GM11168 (cell line): ENCODE data around the gene CAMK2B.

Experiments used
- in situ Hi-C: fragments of 300-500 bp; cut with MboI; formaldehyde crosslinking; loops from one replicate; pipeline ENCODE4 v1.12.0; 2022; ENCODE audit warnings: low sequenced_read_pairs; ENCODE audit not compliant: unreplicated experiment

CAMK2B gene

GRCh38 chr7:44325201-44325671 lies at the start of gene CAMK2B:
CAMK2B (minus strand) TSS chr7:44325594; CDS start chr7:44325421, 173 bp downstream.
- in situ Hi-C loops: no loop called here

DNA sequence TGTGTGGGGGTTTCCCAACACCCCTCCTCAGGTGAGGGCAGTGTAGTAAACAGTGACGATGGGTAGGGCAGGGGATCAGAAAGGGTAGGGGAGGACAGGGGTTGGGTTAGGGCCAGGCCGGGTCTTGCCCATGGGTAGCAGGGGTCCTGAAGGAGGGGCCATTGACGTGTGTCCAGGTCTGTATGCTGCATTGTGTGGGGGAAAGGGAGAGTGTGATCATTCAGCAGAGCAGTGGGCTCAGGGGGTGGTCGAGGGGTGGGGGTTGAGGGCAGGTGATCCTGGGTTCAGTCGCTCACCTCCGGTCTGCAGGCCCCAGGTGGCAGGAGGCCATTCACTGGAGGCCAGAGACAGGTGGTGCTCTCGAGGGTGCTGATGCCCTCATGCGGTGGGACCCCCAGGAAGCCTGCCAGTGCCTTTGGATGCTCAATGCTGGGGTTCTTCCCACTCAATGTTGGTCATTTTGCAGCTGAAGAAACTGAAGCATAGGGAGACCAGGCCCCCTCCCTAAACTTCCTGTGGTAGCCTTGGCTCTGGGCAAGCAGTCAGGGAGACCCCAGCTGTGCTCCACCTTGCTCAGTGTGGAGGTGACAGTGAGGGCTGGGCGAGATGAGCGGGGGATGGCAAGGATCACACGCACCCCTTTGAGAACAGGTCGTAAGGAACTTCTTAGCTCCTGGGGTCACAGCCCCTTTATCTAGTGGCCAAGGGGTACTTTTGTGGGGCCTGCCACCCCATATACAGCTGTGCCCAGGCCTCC lies 48.8 kb upstream of the CAMK2B start:
- in situ Hi-C loops: no loop called here

DNA sequence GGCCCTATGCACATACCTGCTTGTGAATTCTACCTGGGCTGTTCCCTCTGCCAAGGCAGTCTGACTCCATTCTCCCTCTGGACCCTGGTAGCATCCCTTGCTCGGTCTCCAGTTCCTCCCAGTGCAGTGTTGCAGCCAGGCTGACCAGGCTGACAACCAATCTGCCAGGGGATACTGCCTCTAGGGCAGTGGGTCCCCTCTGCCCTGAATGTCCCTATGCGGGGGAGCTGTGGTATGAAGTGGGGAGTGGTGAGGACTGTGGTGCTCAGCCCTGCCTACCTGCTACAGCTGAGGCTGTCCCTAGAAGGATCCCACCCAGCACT lies 48.0 kb upstream of the CAMK2B start:
- in situ Hi-C loops: no loop called here

- in situ Hi-C loops: no loop called here
These were observed 47.4 kb upstream of the CAMK2B start for GRCh38 chr7:44372560-44373417.

- in situ Hi-C loops: no loop called here
These were observed 43.5 kb upstream of the CAMK2B start for GRCh38 chr7:44368885-44369284.

- in situ Hi-C loops: no loop called here
These were observed 43.1 kb upstream of the CAMK2B start for GRCh38 chr7:44368455-44368854.

DNA sequence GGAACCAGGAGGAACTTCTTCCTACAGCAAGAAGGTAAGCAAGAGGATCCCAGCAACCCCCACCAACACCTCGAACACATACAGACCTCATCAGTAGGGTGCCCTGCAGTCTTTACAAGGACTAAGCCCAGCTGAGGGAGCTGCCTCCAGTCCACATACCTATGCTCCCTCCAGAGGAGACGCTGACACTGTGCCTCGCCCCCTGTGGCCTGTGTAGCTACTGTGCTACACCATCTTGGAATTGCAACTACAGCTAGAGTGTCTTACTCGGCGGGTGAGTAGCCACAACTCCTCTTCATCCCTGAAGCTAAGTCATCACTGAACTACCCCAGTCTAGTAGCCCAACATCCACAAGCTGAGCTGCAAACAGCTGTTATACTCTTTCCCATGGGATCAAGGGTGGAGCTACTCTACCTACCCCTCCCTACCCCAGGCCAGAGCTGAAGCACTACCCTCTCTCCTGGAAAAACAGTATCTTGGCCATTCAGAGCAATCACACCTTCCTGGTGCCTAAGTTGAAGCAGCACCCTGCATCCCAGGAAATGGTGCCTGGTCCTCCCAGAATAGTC lies 42.2 kb upstream of the CAMK2B start:
- in situ Hi-C loops: no loop called here

DNA sequence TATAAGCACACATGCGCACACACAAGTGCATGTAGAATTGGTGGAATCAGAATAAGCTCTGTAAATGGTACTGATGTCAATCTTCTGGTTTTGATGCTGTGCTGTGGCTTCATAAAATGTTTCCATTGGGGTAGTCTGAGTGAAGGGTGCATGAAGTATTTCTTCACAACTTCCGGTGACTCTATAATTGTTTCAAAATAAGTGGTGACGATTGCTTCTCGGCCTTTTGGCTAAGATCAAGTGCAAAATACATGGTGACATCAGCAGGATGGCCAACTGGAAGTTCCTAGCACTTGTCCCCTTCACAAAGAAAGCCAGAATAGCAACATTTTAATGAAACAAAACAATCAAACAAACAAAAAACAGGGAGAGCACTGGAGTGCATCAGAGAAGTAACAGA lies 41.6 kb upstream of the CAMK2B start:
- in situ Hi-C loops: no loop called here

GRCh38 chr7:44353668-44354067 lies 28.3 kb upstream of the CAMK2B start:
- in situ Hi-C loops: no loop called here

- in situ Hi-C loops: no loop called here
These were observed 23.7 kb upstream of the CAMK2B start for GRCh38 chr7:44348851-44349781.

GRCh38 chr7:44348300-44348699 lies 22.9 kb upstream of the CAMK2B start:
- in situ Hi-C loops: no loop called here

GRCh38 chr7:44347546-44348114 lies 22.2 kb upstream of the CAMK2B start:
- in situ Hi-C loops: no loop called here

- in situ Hi-C loops: no loop called here
These were observed 20.7 kb upstream of the CAMK2B start for GRCh38 chr7:44346063-44346462.

GRCh38 chr7:44341401-44341800 lies 16.0 kb upstream of the CAMK2B start:
- in situ Hi-C loops: no loop called here

DNA sequence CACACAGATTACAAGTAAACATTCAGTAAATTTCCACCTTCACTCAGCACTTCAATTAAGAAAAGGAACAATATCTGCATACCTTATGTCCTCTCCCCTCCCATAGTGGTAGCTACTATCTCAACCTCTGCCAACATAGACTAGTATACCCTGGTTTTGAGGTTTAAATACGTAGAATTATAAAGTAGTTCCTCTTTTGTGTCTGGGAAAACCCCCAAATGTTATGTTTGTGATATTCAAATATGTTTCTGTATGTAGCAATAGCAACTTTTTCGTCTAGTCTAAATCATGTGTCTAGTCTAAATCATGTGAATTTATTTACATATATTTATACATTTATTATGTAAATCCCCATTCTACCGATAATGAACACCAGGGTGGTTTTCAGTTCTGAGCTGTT lies 13.2 kb upstream of the CAMK2B start:
- in situ Hi-C loops: no loop called here

- in situ Hi-C loops: no loop called here
These were observed 11.1 kb upstream of the CAMK2B start for GRCh38 chr7:44336491-44336890.

- in situ Hi-C loops: no loop called here
These were observed 9.8 kb upstream of the CAMK2B start for GRCh38 chr7:44335184-44335583.

DNA sequence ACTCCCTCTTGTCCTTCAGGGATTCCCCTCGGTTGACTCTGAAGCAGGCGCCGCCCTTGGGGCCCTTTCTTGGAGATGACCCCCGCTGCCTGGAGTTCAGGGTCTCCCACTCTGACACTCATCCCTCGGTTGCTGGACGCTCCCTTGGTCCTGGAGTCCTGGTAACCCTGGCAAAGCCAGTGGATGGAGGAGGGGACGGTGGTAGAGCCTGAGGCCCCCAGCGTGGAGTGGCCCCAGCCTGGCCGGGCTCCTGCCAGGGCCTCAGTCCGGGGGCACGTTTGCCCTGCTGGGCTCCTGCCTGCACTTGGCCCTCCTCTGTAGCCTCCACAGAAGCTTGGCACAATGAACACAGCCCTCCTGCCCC lies 9.3 kb upstream of the CAMK2B start:
- in situ Hi-C loops: no loop called here

- in situ Hi-C loops: no loop called here
These were observed 8.7 kb upstream of the CAMK2B start for GRCh38 chr7:44333911-44334733.
